GM10248 (cell line): ENCODE results near the gene AKNA.

Experiments used
- CTCF ChIA-PET: fragments of 300-600 bp; sonication (Branson Sonifier 250); formaldehyde crosslinking; extraction: SDS; loops from one replicate; lab custom pipeline; 2021; ENCODE audit warnings: antibody characterized with exemption; lab: Yijun Ruan, JAX
- POLR2A ChIA-PET: fragments of 350-650 bp; sonication (Branson Sonifier 250); formaldehyde crosslinking; extraction: SDS; loops from one replicate; lab custom pipeline; 2020; ENCODE audit warnings: antibody characterized with exemption; lab: Yijun Ruan, JAX
- DNase-seq: peaks from one replicate; pipeline ENCODE4 v3.0.0; 2012; ENCODE audit errors: extremely low spot score
- CTCF ChIP-seq: IDR thresholded peaks from 2 replicates; pipeline ENCODE4 v1.5.1; 2012; ENCODE audit warnings: mild to moderate bottlenecking, low read depth; ENCODE audit errors: extremely low read depth, missing control alignments, control extremely low read depth

AKNA gene

GRCh38 chr9:114344692-114345091 is 43.1 kb downstream of the AKNA start:
- TF ChIP-seq CTCF, result no peak
- DNase-seq, result no peak
- ChIA-PET POLR2A (no interaction called here), CTCF (interaction anchor here (1.1 to 1.7 kb wide), 3 partner anchors 8 to 53 kb away, joined by 3 to 6 read pairs (median 4); no protein-coding TSS in a partner anchor)

DNA sequence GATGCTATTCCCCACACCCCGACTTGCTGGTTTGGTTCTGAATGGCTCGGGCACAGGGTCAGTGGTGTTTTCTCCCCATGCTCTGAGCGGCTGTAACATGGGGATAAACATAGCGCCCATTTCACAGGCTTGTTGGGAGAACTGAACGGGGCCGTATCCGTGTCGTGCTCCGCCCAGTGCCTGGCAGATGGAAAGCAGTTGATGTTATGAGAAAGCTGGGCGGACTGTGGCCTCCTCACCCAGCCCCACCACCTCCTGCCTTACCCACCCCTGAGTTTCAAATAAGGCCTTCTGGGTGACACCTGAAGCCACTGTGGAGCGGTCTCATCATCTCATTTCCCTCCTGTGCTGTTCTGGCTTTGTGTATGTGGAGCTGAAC is 43.6 kb downstream of the AKNA start:
- DNase-seq, result no peak
- no peak for TF ChIP-seq CTCF
- POLR2A ChIA-PET, result no interaction called here
- CTCF ChIA-PET, result interaction anchor here (1.1 to 1.7 kb wide), 3 partner anchors 9 to 54 kb away, joined by 3 to 6 read pairs (median 4); no protein-coding TSS in a partner anchor

DNA sequence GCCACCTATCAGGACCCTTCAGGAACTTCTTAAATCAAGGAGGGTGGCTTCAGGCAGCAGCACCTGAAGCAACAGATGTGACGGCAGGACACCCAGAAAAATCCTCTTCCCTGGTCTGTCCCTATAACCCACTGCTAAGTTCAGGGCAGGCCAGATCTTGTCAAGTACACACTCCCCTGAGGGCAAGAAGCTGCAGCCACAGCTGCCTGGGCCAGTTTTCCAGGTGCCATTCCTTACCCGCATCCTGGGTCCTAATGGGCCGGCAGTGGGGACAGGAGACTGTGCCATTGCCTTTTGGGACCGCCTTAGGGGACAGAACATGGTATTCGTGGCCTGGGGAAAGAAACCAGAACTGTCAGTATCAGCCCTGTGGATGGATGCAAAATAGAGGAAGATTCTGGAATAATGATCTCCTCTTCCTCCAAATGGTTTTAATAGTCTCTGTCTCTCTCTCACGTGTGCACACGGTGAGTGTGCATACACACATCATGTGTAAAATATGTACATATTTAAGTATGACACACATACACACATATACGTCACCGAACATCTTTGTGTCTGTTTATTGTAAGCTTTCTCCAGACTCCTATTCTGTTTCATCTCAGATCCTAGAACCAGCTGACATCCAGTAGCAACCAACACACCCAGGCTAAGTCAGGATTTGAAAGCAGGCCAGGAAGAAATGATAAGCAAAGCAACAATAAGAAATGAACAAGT is 44.2 kb downstream of the AKNA start:
- CTCF ChIA-PET, result interaction anchor here (1.0 to 1.7 kb wide), 4 partner anchors 10 to 62 kb away, joined by 3 to 6 read pairs (median 4); no protein-coding TSS in a partner anchor
- no peak for TF ChIP-seq CTCF
- POLR2A ChIA-PET, result no interaction called here
- no peak for DNase-seq

DNA sequence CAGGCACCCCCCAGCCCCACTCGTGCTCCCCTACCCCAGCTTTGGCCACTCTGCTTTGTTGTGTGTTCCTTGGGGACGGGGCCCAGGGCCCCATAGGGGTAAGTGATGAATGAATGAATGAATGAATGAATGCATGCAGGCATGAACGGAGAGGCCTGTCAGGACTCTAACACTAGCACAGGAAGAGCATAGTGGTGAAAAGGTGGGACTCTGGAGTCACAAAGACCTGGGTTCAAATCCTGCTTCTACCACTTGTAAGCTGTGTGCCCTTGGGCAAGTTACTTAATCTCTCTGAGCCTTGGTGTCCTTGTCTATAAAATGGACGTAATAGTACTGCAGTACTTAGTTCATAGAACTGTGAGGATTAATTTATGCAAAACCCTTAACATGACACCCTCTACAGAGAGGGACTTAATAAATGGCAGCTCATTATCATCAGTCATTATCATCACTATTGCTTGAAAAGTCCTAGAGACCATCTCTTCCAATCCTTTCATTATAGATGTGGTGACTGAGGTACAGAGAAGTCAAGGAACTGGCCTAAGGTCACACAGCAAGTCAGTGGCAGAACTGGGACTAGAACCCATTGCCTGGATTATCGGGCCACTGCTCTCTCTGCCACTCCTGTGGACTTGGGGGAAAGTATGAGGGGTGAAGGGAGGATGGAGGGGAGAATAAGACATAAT is 44.9 kb downstream of the AKNA start:
- POLR2A ChIA-PET, result no interaction called here
- TF ChIP-seq CTCF, result no peak
- no peak for DNase-seq
- CTCF ChIA-PET, result interaction anchor here (0.8 to 1.5 kb wide), 3 partner anchors 18 to 63 kb away, joined by 3 to 4 read pairs (median 3); no protein-coding TSS in a partner anchor

DNA sequence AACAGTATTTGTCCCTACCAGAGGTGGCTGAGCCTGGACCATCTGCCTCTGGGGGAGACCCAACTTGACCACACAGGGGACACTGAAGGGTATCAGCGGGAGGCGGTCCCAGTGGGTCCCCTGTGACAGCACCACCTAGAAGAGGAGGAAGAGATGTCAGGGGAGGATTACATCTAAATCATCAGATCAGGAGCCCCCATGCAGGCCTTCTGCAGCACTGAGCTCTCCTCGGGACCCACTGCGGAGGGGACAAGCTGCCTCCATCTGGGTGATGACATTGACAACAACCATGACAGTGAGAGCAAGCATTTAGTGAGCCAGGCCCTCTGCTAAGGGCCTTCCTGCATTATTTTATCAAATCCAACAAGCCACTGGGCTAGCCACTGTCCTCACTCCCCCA is 45.8 kb downstream of the AKNA start:
- CTCF ChIA-PET, result interaction anchor here (0.8 to 3.1 kb wide), 3 partner anchors 17 to 311 kb away, joined by 3 to 8 read pairs (median 3); no protein-coding TSS in a partner anchor
- POLR2A ChIA-PET, result no interaction called here
- DNase-seq, result no peak

More for the DNA sequence above, 45.8 kb downstream of the AKNA start:
- TF ChIP-seq CTCF, result no peak
